HG03439 (cell line): ENCODE measurements around the gene PPT1.

Experiments
- ATAC-seq: cut with Tn5 transposase; IDR thresholded peaks from one replicate; pipeline ENCODE4 v1.9.1; 2021; ENCODE audit warnings: mild to moderate bottlenecking, moderate library complexity; ENCODE audit not compliant: unreplicated experiment

The PPT1 gene

GRCh38 chr1:40032240-40032891 is 64.7 kb downstream of the PPT1 start:
- no peak for ATAC-seq

GRCh38 chr1:40030528-40031135 is 66.4 kb downstream of the PPT1 start:
- ATAC-seq: no peak

GRCh38 chr1:40029608-40030007 is 67.4 kb downstream of the PPT1 start:
- ATAC-seq: no peak

GRCh38 chr1:40027647-40028046 is 69.4 kb downstream of the PPT1 start:
- ATAC-seq: no peak

GRCh38 chr1:40024671-40025070 is 72.4 kb downstream of the PPT1 start:
- ATAC-seq: no peak

GRCh38 chr1:40023379-40023944 is 73.6 kb downstream of the PPT1 start:
- ATAC-seq: no peak
